ENCODE measurements around the gene COL7A1.

DNA sequence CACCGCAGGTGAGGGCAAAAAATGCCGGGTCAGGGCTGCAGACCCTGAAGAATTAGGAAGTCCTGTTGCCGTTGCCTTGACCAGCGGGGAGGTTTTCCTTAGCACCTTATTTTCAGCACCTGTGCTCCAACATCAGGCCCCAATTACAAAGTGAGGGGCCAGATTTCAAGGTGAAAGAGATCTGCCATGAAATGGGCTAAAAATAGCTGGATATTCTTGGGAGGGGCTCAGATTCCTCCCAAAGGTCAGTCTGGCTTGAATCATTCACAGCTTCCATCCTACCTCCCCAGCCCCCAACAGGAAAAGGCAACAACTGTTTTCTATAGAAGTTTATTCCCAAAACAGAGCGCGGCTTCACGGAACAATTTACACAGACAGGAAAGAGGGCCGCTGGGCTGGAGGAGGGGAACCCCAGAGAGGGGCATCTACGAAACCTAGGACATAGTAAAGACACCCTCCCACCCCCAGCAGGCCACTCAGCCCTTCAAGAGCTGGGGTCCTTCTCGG lies 41.1 kb upstream of the COL7A1 start:
- TF ChIP-seq, protein P1, sequence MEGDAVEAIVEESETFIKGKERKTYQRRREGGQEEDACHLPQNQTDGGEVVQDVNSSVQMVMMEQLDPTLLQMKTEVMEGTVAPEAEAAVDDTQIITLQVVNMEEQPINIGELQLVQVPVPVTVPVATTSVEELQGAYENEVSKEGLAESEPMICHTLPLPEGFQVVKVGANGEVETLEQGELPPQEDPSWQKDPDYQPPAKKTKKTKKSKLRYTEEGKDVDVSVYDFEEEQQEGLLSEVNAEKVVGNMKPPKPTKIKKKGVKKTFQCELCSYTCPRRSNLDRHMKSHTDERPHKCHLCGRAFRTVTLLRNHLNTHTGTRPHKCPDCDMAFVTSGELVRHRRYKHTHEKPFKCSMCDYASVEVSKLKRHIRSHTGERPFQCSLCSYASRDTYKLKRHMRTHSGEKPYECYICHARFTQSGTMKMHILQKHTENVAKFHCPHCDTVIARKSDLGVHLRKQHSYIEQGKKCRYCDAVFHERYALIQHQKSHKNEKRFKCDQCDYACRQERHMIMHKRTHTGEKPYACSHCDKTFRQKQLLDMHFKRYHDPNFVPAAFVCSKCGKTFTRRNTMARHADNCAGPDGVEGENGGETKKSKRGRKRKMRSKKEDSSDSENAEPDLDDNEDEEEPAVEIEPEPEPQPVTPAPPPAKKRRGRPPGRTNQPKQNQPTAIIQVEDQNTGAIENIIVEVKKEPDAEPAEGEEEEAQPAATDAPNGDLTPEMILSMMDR (conservative IDR thresholded peaks at IDR 0.05 in 1 of 2, IDR thresholded peaks at IDR 0.05 in 1 of 2; ENCODE audit: extremely low read depth in 1 of 2, insufficient read depth in 1 of 2, low read depth in 1 of 2, low read length in 2 of 2) = no peak
- TF ChIP-seq EZH2 (IDR thresholded peaks at IDR 0.05; ENCODE audit: borderline replicate concordance, low read length) = no peak

Data from mammary epithelial cell (primary cell).